GM18951 (cell line): ENCODE results near the gene DLGAP1.

ENCODE experiments used
- POLR2A ChIP-seq: IDR thresholded peaks from 4 replicates; pipeline ENCODE4 v1.6.1; 2011; ENCODE audit warnings: mild to moderate bottlenecking; ENCODE audit not compliant: insufficient read length, insufficient read depth; ENCODE audit errors: extremely low read depth
- in situ Hi-C: fragments of 300-500 bp; cut with MboI; formaldehyde crosslinking; loops from one replicate; pipeline ENCODE4 v1.12.0; 2022; ENCODE audit warnings: low sequenced_read_pairs, mixed read lengths, inconsistent platforms; ENCODE audit not compliant: unreplicated experiment

The DLGAP1 gene

DNA sequence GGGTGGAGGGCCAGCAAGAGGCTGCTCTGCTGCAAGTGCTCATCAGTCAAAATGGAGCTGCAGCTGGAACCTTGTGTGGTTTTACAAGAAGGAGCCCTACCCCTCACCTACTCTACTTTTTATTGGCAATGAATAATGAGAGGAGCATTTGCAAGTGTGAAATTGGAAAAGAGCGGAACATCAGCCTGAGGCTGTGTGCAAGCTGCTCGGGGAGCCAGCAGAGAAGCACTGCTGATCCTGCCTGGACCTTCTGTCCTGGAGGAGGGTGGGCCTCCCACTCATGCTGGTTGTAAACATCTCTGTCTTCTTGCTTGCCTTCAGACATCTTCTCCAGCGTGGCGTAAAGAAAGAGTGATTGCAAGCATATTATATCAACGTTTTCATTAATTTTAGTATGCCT is 256.2 kb downstream of the DLGAP1 start:
- in situ Hi-C loops: no loop called here
- no peak for TF ChIP-seq POLR2A

DNA sequence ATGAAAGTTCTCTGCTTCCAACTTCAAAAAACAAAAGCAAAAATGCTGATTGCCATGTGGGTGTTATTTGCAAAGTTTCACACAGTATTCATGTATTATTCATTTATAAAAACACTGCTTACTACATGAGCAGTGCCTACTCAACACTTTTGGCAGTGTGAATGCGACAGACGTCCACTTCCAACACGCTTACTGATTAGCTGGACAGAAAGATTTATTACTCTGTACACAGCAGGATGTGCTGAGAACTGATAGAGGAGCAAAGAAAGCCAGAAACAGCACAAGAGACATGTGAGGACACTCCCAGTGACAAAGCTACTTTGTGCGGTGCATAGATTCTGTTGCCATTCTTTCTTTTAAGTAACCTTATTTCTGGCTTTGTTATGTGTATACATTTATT is 258.8 kb downstream of the DLGAP1 start:
- in situ Hi-C loops: no loop called here
- no peak for TF ChIP-seq POLR2A

GRCh38 chr18:4193086-4193485 is 262.0 kb downstream of the DLGAP1 start:
- in situ Hi-C loops: no loop called here
- TF ChIP-seq POLR2A: no peak

- in situ Hi-C loops: no loop called here
- no peak for TF ChIP-seq POLR2A
These were observed 273.1 kb downstream of the DLGAP1 start for GRCh38 chr18:4181882-4182568.

DNA sequence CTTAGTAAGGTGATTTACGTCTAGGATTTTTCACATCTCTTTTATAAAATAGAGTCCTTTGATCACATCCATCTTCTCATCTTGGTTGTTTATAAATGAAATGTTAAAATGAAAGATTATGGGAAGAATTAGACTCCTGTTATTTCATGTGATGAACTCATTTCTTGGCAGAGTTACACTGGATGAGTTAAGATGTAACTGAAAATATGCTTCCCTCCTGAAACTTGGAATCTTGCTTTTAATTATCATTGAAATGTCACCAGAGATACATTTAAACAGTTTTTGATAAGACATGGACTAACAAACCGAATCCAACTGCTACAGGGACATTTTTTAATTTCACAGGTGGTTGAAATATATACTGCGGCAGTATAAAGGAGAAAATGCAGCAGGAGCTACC is 274.0 kb downstream of the DLGAP1 start:
- TF ChIP-seq POLR2A: no peak
- in situ Hi-C loops: no loop called here

DNA sequence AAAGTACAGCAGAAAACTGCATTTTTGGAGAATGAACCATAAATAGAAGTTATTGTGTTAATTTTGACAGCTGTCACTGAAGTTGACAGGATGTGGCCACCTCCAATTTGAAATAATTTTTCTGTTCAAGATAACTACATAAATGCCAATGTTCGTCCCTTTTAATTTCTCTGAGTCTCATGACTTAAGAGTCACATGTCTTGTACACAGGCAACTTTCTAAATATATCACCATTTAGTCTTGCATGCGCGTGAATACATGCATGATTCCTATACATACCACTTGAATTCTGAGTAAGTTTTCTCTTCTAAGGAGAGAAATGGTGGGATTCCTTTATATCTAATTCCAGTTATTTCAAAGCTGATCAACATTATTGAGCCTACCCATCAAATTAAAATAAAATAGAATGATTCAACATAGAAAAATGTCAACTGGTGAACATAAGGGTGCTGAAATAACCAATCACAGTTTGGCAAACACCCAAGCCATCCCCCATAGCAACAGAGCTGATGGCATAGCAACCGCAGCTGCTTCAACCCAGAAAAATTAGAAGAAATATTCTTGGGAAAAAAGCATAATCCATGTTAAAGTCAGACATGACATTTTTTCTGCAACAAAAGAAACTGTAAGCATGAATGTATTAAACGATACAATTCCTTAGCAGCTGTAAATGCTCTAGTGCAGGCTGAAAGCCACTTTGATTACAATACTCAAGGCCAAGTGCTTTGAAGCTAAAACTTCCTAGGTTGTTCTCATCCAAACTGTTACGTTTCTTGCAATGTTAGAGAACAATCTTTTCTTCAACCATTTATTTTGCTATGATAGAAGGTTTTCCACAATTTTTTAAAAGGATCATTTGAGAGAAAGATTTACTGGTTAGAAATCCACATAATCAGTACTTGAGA is 282.7 kb downstream of the DLGAP1 start:
- no peak for TF ChIP-seq POLR2A
- in situ Hi-C loops: no loop called here

DNA sequence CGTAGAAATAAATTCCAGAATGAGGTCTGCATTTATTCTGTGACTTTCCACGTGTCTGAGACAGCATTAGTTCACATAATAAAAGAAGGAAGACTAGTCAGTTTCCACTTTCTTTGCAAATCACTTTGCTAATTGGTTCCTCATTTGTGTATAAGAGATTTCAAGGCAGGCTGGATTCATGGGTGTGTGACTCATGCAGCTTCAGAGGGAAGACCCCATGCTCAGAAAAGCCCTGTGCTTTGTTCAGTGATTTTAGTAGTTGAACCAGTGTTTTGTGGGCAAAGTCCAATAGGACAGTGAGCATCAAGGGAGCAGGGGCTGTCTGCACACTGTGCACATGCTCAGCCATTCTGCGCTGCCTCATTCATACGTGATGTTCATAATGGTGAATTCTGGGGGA is 297.8 kb downstream of the DLGAP1 start:
- in situ Hi-C loops: no loop called here
- no peak for TF ChIP-seq POLR2A

- in situ Hi-C loops: no loop called here
- no peak for TF ChIP-seq POLR2A
These were observed 308.3 kb downstream of the DLGAP1 start for GRCh38 chr18:4146797-4147196.

DNA sequence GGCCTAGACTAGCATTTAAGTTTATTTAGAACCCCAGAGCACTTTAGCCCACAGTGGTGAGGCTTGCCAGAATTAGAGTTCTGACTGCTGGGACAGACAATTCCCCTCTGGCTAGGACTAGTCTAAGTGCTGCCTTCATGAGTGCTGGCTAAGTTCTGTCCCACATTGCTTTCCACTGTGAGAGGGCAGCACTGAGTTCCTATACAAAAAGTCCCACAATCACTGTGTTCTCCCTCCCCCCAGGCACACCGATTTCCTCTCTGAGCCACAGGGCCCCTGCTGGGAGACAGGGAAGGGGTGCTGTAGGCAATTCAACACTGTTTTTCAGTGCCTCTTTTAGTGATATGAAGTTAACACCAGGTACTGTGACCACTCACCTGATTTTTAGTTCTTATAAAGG is 310.9 kb downstream of the DLGAP1 start:
- no peak for TF ChIP-seq POLR2A
- in situ Hi-C loops: no loop called here

- in situ Hi-C loops: no loop called here
- no peak for TF ChIP-seq POLR2A
These were observed 311.5 kb downstream of the DLGAP1 start for GRCh38 chr18:4143585-4143984.

DNA sequence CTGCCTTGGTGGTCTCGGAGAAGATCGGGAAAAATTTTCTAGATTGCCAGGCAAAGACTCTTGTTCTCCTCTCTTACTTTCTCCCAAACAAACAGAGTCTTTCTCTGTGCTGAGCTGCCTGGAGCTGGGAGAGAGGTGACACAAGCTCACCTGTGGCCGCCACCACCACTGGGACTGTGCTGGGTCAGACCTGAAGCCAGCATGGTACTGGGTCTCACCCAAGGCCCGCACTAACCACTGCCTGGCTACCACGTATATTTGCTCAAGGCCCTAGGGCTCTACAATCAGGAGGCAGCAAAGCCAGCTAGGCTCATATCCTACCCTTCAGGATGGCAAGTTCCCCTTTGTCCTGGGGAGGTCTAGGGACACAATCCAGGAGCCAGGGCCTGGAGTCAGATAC is 312.2 kb downstream of the DLGAP1 start:
- TF ChIP-seq POLR2A: no peak
- in situ Hi-C loops: no loop called here

DNA sequence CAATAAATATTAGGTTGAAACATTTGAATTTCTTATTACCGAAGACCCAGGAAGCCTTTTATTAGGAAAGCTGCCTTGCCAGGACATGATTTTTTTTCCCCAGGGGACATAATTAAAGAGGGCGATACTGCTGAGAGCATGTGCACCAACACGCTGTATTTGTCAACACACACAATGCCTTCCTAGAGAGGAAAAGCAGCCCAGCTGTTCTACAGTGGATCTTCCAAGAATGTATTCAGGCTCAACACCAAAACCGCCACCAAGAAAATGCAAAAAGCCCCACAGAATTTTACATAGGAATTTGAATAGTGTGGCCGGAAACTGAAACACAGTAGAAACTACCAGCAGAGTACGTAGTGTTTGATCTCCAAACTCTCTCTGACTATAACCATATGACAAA is 320.4 kb downstream of the DLGAP1 start:
- in situ Hi-C loops: no loop called here
- no peak for TF ChIP-seq POLR2A

DNA sequence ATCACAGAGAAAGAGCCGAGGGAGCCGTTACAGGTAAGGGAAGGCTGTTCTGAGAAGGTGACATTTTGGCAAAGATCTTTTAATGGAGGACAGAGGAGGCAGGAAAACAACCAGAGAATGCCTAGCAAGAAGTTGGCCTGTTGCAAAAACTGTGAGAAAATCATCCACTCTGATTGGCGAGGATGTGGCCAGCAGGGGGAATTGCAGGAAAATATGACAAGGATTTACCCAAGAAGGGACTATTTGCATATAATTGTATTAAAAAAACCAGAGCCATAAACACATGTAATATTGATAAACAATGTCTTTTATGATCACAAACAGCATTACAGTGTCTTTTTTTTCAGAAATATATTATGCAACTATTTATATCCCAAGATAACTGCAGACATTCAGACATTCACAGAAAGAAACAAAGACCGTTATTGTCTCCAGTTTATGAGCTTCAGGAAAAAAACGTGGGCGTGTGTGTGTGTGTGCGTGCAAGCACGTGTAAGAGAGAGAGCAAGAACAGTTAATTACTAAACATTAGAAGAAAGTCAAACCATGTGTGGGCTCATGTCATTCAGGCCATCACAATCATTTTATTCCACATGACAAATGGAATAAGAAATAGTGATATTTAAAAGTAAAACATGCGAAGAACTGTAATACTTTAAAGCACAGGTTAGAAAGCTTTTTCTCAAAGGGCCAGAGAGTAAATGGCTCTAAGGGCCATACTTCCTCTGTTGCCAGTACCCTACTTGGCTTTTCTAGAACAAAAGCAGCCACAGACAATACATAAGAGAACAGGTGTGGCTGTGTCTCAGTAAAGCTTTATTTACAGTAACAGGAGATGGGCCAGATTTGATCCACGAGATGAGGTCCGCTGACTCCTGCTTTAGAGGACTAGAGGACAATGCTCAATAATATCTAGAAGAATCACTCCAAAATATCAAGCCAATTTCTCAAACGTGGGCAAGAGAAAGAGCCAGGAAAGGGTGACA is 324.1 kb downstream of the DLGAP1 start:
- TF ChIP-seq POLR2A: no peak
- in situ Hi-C loops: no loop called here
